Dermis blood vessel endothelial cell (primary cell): ENCODE measurements around the gene GGN. TPM values are rescaled to one million over a fixed set of nuclear protein-coding genes. Genes with fewer than 3 reads are reported as not detected.
"Not testable (repeated sequence)": the region's sequence is repeated elsewhere in the genome, so short reads cannot be mapped to it uniquely, and the experiment has no call there.

Experiments
- DNase-seq: peaks from one replicate; pipeline ENCODE4 v3.0.0; 2010
- total RNA-seq: library from RNA; depleted of rRNA; stranded (reverse); fragments of >200 nt; gene quantifications from 2 replicates; pipeline ENCODE4 v1.2.3, GENCODE V29; 2014

Gene GGN
- total RNA-seq = 0.23 and 0.34 TPM in 2 replicates

GRCh38 chr19:38387550-38388348 is at the start of gene GGN:
Gene GGN (minus strand): TSS chr19:38388034. CDS start chr19:38387261, 773 bp downstream.
- peak; percentile 95 for DNase-seq

GRCh38 chr19:38437295-38437694 is 49.5 kb upstream of the GGN start:
- no peak for DNase-seq

- no peak for DNase-seq
These were observed 46.8 kb upstream of the GGN start for GRCh38 chr19:38434549-38435051.

- no peak for DNase-seq
These were observed 45.5 kb upstream of the GGN start, which contains the start of gene RYR1 for GRCh38 chr19:38433268-38433733. Gene RYR1 (plus strand): TSS chr19:38433691. CDS start chr19:38433830, 139 bp downstream.

- no peak for DNase-seq
These were observed 43.1 kb upstream of the GGN start for GRCh38 chr19:38430931-38431330.

- no peak for DNase-seq
These were observed 42.0 kb upstream of the GGN start for GRCh38 chr19:38429811-38430156.

GRCh38 chr19:38429055-38429810 is 41.4 kb upstream of the GGN start:
- no peak for DNase-seq

GRCh38 chr19:38427035-38427677 is 39.3 kb upstream of the GGN start:
- not testable (repeated sequence) for DNase-seq

GRCh38 chr19:38425810-38426466 is 38.1 kb upstream of the GGN start, which contains the start of gene RASGRP4:
Gene RASGRP4 (minus strand): TSS chr19:38426219. CDS start chr19:38426091, 128 bp downstream.
- no peak for DNase-seq

- no peak for DNase-seq
These were observed 37.5 kb upstream of the GGN start for GRCh38 chr19:38425222-38425809.

- no peak for DNase-seq
These were observed 36.4 kb upstream of the GGN start for GRCh38 chr19:38424272-38424671.

GRCh38 chr19:38422438-38422837 is 34.6 kb upstream of the GGN start:
- DNase-seq = no peak

- no peak for DNase-seq
These were observed 34.0 kb upstream of the GGN start for GRCh38 chr19:38421856-38422255.

GRCh38 chr19:38420935-38421334 is 33.1 kb upstream of the GGN start:
- no peak for DNase-seq

GRCh38 chr19:38417544-38418506 is 30.0 kb upstream of the GGN start:
- no peak for DNase-seq

- DNase-seq = no peak
These were observed 29.3 kb upstream of the GGN start for GRCh38 chr19:38417146-38417543.

GRCh38 chr19:38413416-38413815 is 25.6 kb upstream of the GGN start:
- DNase-seq = no peak

- DNase-seq = no peak
These were observed 25.1 kb upstream of the GGN start for GRCh38 chr19:38412961-38413360.

GRCh38 chr19:38412491-38412890 is 24.7 kb upstream of the GGN start:
- DNase-seq = no peak

GRCh38 chr19:38411898-38412297 is 24.1 kb upstream of the GGN start:
- DNase-seq = not testable (repeated sequence)
